Tibial nerve (tissue), 4 donors: ENCODE measurements around the gene ADSS1.

ENCODE experiments used
- EP300 ChIP-seq, 2 donors: sonication (generic); formaldehyde crosslinking; IDR thresholded peaks; one replicate each; pipeline ENCODE4 v1.6.1; 2017; ENCODE audit warnings: antibody characterized with exemption in 2 of 2, mild to moderate bottlenecking in 1 of 2
- TF ChIP-seq, protein P1 (sequence below), 5 experiments: fragments of 200-600 bp in 3 of 5; fragments of 450-650 bp in 2 of 5; sonication (generic) in 3 of 5; IDR thresholded peaks; one replicate each; pipeline ENCODE4 v1.5.1; 2016 to 2019; ENCODE audit warnings: antibody characterized with exemption in 5 of 5, mild to moderate bottlenecking in 3 of 5, moderate library complexity in 2 of 5

DNA sequence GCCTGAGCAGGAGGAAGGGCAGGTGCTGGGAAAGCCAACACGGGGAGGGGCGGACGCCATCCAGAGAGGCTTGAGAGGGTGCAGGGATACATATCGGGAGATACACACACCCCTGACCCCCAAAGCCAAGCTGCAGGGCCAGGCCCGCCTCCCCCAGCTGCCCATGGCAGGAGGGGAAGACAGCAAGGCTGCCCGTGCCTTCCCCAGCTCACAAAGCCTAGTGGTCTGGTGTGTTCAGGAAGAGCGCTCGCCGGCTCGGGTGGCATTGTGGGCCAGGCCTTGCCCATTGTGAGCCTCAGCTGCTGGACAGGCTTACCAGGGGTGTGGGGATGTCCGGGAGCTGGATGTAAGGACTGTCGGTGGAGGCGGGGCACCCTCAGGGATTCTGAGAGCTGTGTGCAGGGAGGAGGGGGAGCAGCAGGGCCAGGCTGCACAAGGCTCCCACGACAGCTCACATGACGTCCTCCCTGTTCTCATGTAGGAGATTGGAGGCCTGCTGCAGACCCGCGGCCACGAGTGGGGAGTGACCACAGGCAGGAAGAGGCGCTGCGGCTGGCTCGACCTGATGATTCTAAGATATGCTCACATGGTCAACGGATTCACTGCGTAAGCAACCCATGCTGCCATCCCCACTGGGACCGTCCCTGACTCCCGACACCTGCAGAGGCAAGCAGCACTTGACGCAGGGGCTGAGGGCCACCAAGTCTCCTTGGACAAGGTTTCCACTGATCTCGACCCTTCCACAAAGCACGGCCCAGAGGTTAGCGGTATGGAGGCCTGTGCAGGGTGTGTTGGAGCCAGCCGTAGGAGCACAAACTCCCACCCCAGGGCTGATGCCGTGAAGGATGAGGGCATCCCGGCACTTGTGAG is 18.8 kb downstream of the ADSS1 start:
- TF ChIP-seq, protein P1, sequence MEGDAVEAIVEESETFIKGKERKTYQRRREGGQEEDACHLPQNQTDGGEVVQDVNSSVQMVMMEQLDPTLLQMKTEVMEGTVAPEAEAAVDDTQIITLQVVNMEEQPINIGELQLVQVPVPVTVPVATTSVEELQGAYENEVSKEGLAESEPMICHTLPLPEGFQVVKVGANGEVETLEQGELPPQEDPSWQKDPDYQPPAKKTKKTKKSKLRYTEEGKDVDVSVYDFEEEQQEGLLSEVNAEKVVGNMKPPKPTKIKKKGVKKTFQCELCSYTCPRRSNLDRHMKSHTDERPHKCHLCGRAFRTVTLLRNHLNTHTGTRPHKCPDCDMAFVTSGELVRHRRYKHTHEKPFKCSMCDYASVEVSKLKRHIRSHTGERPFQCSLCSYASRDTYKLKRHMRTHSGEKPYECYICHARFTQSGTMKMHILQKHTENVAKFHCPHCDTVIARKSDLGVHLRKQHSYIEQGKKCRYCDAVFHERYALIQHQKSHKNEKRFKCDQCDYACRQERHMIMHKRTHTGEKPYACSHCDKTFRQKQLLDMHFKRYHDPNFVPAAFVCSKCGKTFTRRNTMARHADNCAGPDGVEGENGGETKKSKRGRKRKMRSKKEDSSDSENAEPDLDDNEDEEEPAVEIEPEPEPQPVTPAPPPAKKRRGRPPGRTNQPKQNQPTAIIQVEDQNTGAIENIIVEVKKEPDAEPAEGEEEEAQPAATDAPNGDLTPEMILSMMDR (IDR thresholded peaks at IDR 0.05), result no peak
- TF ChIP-seq EP300 (IDR thresholded peaks at IDR 0.05), result no peak
